ENCODE measurements around the gene NUP62. TPM values are rescaled to one million over a fixed set of nuclear protein-coding genes. Genes with fewer than 3 reads are reported as not detected.

Gene NUP62, protein sequence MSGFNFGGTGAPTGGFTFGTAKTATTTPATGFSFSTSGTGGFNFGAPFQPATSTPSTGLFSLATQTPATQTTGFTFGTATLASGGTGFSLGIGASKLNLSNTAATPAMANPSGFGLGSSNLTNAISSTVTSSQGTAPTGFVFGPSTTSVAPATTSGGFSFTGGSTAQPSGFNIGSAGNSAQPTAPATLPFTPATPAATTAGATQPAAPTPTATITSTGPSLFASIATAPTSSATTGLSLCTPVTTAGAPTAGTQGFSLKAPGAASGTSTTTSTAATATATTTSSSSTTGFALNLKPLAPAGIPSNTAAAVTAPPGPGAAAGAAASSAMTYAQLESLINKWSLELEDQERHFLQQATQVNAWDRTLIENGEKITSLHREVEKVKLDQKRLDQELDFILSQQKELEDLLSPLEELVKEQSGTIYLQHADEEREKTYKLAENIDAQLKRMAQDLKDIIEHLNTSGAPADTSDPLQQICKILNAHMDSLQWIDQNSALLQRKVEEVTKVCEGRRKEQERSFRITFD
- 10 to 100 TPM; 23.1 to 48.1 (median 32.7) TPM for total RNA-seq
- 10 to 100 TPM; 13.2 to 19.7 TPM for polyA plus RNA-seq
- long read RNA-seq, donor 1, transcript NUP62-201 (3 exons, 2,870 nt) = minor isoform, 8 of 57 reads
- long read RNA-seq, donor 1, transcript NUP62-202 (2 exons, 3,479 nt) = major isoform, 22 of 57 reads
- long read RNA-seq, donor 1, partial matches to known transcripts = 0 of 57 reads
- long read RNA-seq, donor 1, other reads (novel, unspliced or antisense) = 20 of 57 reads
- long read RNA-seq, donor 2, transcript NUP62-201 (3 exons, 2,870 nt) = minor isoform, 5 of 48 reads
- long read RNA-seq, donor 2, transcript NUP62-202 (2 exons, 3,479 nt) = major isoform, 13 of 48 reads
- long read RNA-seq, donor 2, partial matches to known transcripts = 0 of 48 reads
- long read RNA-seq, donor 2, other reads (novel, unspliced or antisense) = 18 of 48 reads
- long read RNA-seq, donor 3, transcript NUP62-202 (2 exons, 3,479 nt) = major isoform, 43 of 108 reads
- long read RNA-seq, donor 3, transcript NUP62-201 (3 exons, 2,870 nt) = minor isoform, 9 of 108 reads
- long read RNA-seq, donor 3, transcript NUP62-211 (3 exons, 2,053 nt) = minor isoform, 11 of 108 reads
- long read RNA-seq, donor 3, partial matches to known transcripts = 0 of 108 reads
- long read RNA-seq, donor 3, other reads (novel, unspliced or antisense) = 40 of 108 reads

DNA sequence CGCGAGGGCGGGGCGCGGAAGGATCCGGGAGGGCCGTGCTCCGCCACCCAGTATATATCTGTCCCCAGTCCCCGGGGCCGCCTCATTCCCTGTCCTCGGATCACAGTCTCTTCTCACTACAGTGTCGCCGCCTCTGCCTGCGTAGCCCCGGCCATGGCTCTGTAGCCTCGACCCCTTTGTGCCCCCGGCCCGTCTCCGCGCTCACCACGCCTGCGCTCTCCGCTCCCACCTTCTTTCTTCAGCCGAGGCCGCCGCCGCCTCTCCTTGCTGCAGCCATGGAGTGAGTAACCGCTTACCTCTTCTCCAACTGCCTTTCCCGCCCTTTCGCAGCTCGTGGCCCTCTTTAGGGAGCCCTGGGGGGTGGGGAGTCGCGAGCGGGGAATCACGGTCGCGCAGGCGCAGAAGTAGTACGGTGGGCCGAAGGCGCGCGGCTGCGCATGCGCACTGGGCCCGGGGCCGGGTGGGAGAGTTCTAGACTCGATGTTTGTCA, at the start of gene NUP62, which contains the start of gene ATF5:
TSS of gene NUP62 (minus strand) at position 384 of the 490 bp plus-strand sequence. CDS start 19,697 bp downstream, outside the sequence.
TSS of gene ATF5 (plus strand) at position 85 of the 490 bp plus-strand sequence. CDS start 1,646 bp downstream, outside the sequence.
- Histone ChIP-seq H3K27ac (peak within 1 kb of the TSS; percentile 71 to 98 (median 95)), H3K9me3 (no peaks in the 10 kb centered on the region), H3K36me3 (peaks cover 0 to 51% (median 0%) of the 10 kb centered on the region in 9 donors), H3K4me1 (peaks cover 4 to 60% (median 24%) of the 10 kb centered on the region in 9 donors), H3K4me3 (peak within 1 kb of the TSS; percentile 66 to 98 (median 94)), H3K27me3 (no peaks in the 10 kb centered on the region)
- ATAC-seq = peak; percentile 68 to 88 (median 86)
- WGBS, 2 donors = 0% methylated on average over 41 to 48 of the region's 48 CpGs
- TF ChIP-seq CTCF (IDR thresholded peaks at IDR 0.05) = no peak
- intact Hi-C loops (cut with DNase I) = loop anchor here in 2 of 10 donors (2.0 to 5.0 kb wide), 2 partner anchors 47 to 52 kb away; partner anchors contain the start of genes AKT1S1 (in 1 of the 2) and TBC1D17 (in 1 of the 2)
- peak; percentile 93 for DNase-seq

GRCh38 chr19:49978324-49978723, 49.0 kb upstream of the NUP62 start:
- ATAC-seq = no peak
- no peak overlapping the region for H3K4me3 ChIP-seq
- H3K9me3 ChIP-seq = no peaks in the 10 kb centered on the region
- intact Hi-C loops (cut with DNase I) = no loop called here
- peaks cover 0 to 9% (median 0%) of the 10 kb centered on the region in 9 donors for H3K4me1 ChIP-seq
- no peak for DNase-seq
- TF ChIP-seq CTCF (IDR thresholded peaks at IDR 0.05) = no peak
- no peak overlapping the region for H3K27ac ChIP-seq
- H3K27me3 ChIP-seq = no peaks in the 10 kb centered on the region
- peaks cover 0 to 81% (median 33%) of the 10 kb centered on the region in 9 donors for H3K36me3 ChIP-seq
- whole genome bisulfite sequencing, 2 donors = 84 to 87% methylated on average over 11 of the region's 11 CpGs

DNA sequence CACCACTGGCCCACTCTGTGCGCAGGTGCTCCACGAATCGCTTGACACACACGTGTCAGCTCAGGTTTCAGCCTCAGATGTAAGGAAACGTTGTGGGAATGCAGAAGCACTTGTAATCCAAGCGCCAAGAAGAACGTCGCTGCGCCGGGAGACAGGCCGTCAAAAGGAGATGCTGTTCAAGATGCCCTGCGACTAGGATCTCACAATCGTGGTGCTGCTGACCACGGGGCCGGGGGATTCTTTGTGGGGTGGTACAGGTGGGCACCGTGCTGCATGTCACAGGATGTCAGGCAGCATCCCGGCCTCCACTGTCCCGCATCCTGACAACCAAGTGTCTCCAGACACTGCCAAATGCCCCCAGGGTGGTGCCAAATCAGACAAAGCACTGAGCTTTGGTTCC, 48.6 kb upstream of the NUP62 start:
- no peaks in the 10 kb centered on the region for H3K27me3 ChIP-seq
- H3K4me1 ChIP-seq = peaks cover 0 to 9% (median 0%) of the 10 kb centered on the region in 9 donors
- intact Hi-C loops (cut with DNase I) = no loop called here
- TF ChIP-seq CTCF (IDR thresholded peaks at IDR 0.05) = no peak
- no peak for DNase-seq
- no peaks in the 10 kb centered on the region for H3K9me3 ChIP-seq
- no peak overlapping the region for H3K27ac ChIP-seq
- peaks cover 0 to 78% (median 33%) of the 10 kb centered on the region in 9 donors for H3K36me3 ChIP-seq
- WGBS, 2 donors = 86 to 89% methylated on average over 18 of the region's 18 CpGs
- H3K4me3 ChIP-seq = no peak overlapping the region
- ATAC-seq = no peak

All from heart right ventricle (tissue), 16 donors.